ENCODE data around the gene TNFRSF1A.
A peak's percentile ranks its signal among the peaks of the same experiment; 100 is the strongest.

Gene TNFRSF1A

DNA sequence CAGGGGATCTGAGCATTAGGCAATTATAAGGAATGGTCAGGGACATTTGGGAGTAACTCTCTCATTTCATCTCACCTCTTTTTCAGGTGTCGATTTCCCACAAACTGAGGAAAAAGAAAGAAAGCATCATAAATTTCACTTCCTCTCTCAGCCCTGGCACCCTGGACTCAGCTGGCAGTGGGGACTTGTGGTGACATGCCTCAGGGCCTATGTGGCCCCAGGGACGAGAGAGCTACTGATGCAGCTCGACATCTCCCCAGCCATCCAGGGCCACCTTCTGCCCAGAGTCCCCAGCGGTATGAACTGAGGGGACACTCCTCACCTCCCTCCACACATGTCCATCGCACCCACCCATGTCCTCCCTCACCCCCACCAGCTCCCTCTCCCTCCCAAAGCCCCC lies 11.7 kb downstream of the TNFRSF1A start:
- H3K9ac ChIP-seq (ENCODE audit: low read length), result no peak overlapping the region

DNA sequence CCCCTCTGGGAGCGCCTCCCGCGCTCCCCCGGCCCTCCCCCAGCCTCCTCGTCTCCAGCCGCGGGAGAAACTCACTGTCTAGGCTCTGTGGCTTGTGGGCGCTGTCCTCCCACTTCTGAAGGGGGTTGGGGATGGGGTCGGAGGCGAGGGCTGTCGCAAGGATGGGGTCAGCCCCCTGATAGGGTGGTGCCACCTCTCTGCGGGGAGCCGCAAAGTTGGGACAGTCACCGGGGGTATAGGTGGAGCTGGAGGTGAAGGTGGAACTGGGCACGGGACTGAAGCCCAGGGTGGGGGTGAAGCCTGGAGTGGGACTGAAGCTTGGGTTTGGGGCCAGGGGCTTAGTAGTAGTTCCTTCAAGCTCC lies 12.2 kb downstream of the TNFRSF1A start:
- Histone ChIP-seq H2BK120ac (ENCODE audit: low read depth, low read length) (no peak overlapping the region), H3K79me2 (ENCODE audit: control insufficient read depth, insufficient read depth, low read length) (peaks cover 12% of the 10 kb centered on the region), H4K8ac (ENCODE audit: low read depth, low read length) (no peak overlapping the region), H3K4ac (ENCODE audit: low read depth, low read length) (no peak overlapping the region), H3K18ac (ENCODE audit: low read length) (no peak overlapping the region), H3K4me3 (ENCODE audit: low read length) (no peak overlapping the region), H2AK5ac (ENCODE audit: low read length) (no peak overlapping the region), H3K36me3 (ENCODE audit: control insufficient read depth, insufficient read depth, low read length) (peaks cover 32% of the 10 kb centered on the region), H3K27me3 (ENCODE audit: insufficient read depth, low read length, poor library complexity) (no peaks in the 10 kb centered on the region), H3K4me2 (ENCODE audit: low read length) (no peak overlapping the region), H3K9ac (ENCODE audit: low read length) (no peak overlapping the region), H3K23ac (ENCODE audit: low read length) (no peak overlapping the region), H2BK15ac (replicated peaks; ENCODE audit: low read depth) (no peak overlapping the region), H3K27ac (ENCODE audit: low read depth, low read length) (no peak overlapping the region), H3K79me1 (ENCODE audit: low read length) (peaks cover 17% of the 10 kb centered on the region), H3K4me1 (ENCODE audit: control insufficient read depth, low read depth, low read length) (peaks cover 11% of the 10 kb centered on the region), H2BK5ac (ENCODE audit: low read length) (no peak overlapping the region), H4K5ac (ENCODE audit: low read length) (no peak overlapping the region), H3K56ac (ENCODE audit: low read length) (no peak overlapping the region)
- WGBS (ENCODE audit: extremely low coverage, insufficient coverage, low lambda C conversion rate), result no CpG with 5 or more reads among the region's 15 CpGs
- DNase-seq, result no peak

More for the DNA sequence above, 11.7 kb downstream of the TNFRSF1A start:
- Histone ChIP-seq H3K79me2 (ENCODE audit: control insufficient read depth, insufficient read depth, low read length) (peaks cover 17% of the 10 kb centered on the region), H3K56ac (ENCODE audit: low read length) (no peak overlapping the region), H4K5ac (ENCODE audit: low read length) (no peak overlapping the region), H3K4me1 (ENCODE audit: control insufficient read depth, low read depth, low read length) (peaks cover 11% of the 10 kb centered on the region), H2BK15ac (replicated peaks; ENCODE audit: low read depth) (no peak overlapping the region), H3K4me3 (ENCODE audit: low read length) (no peak overlapping the region), H2AK5ac (ENCODE audit: low read length) (no peak overlapping the region), H3K79me1 (ENCODE audit: low read length) (peaks cover 22% of the 10 kb centered on the region), H2BK5ac (ENCODE audit: low read length) (no peak overlapping the region), H3K4me2 (ENCODE audit: low read length) (no peak overlapping the region), H3K18ac (ENCODE audit: low read length) (no peak overlapping the region), H3K27me3 (ENCODE audit: insufficient read depth, low read length, poor library complexity) (no peaks in the 10 kb centered on the region), H3K27ac (ENCODE audit: low read depth, low read length) (no peak overlapping the region), H4K8ac (ENCODE audit: low read depth, low read length) (no peak overlapping the region), H3K4ac (ENCODE audit: low read depth, low read length) (no peak overlapping the region), H2BK120ac (ENCODE audit: low read depth, low read length) (no peak overlapping the region), H3K23ac (ENCODE audit: low read length) (no peak overlapping the region), H3K36me3 (ENCODE audit: control insufficient read depth, insufficient read depth, low read length) (peaks cover 34% of the 10 kb centered on the region)
- DNase-seq, result no peak
- no CpG with 5 or more reads among the region's 5 CpGs for WGBS (ENCODE audit: extremely low coverage, insufficient coverage, low lambda C conversion rate)

DNA sequence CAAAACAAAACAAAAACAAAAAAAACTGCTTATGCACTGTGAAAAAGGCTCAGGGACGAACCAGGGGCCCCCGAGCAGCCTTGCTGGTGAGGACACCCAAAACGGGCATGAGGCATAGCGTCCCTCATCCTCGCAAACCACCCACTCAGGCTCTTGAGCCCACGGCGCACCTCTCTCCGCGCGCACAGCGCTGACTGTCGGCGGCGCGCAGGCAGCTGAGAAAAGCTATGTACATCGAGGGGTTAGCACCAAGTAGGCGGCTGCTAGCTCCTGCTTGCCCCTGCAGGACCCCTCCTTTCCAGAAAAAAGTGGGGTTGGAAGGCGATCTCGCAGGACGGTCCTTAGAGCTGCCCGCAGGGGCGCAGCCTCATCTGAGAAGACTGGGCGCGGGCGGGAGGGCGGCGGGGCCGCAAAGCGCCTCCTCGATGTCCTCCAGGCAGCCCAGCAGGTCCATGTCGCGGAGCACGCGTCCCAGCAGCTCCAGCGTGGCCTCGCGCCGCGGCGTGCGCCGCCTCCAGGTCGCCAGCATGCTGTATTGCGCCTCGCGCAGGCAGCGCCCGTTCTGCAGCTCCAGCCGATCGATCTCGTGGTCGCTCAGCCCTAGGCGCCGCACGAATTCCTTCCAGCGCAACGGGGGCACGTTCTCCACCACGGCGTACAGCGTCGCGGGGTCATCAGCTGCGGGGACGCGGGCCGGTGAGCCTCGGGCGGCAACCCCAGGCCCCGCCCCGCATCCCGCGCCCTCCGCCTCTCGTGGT lies 12.8 kb downstream of the TNFRSF1A start:
- Histone ChIP-seq H2BK120ac (ENCODE audit: low read depth, low read length) (no peak overlapping the region), H2BK15ac (replicated peaks; ENCODE audit: low read depth) (no peak overlapping the region), H3K4me3 (ENCODE audit: low read length) (no peak overlapping the region), H3K79me1 (ENCODE audit: low read length) (peaks cover 14% of the 10 kb centered on the region), H3K9ac (ENCODE audit: low read length) (no peak overlapping the region), H3K18ac (ENCODE audit: low read length) (no peak overlapping the region), H3K4me1 (ENCODE audit: control insufficient read depth, low read depth, low read length) (peaks cover 15% of the 10 kb centered on the region), H3K56ac (ENCODE audit: low read length) (peak overlapping the region; percentile 49), H3K36me3 (ENCODE audit: control insufficient read depth, insufficient read depth, low read length) (peaks cover 32% of the 10 kb centered on the region), H3K27ac (ENCODE audit: low read depth, low read length) (no peak overlapping the region), H2BK5ac (ENCODE audit: low read length) (no peak overlapping the region), H4K5ac (ENCODE audit: low read length) (no peak overlapping the region), H3K79me2 (ENCODE audit: control insufficient read depth, insufficient read depth, low read length) (peaks cover 7% of the 10 kb centered on the region), H3K23ac (ENCODE audit: low read length) (no peak overlapping the region), H2AK5ac (ENCODE audit: low read length) (no peak overlapping the region), H3K4ac (ENCODE audit: low read depth, low read length) (no peak overlapping the region), H3K27me3 (ENCODE audit: insufficient read depth, low read length, poor library complexity) (no peaks in the 10 kb centered on the region), H3K4me2 (ENCODE audit: low read length) (no peak overlapping the region), H4K8ac (ENCODE audit: low read depth, low read length) (no peak overlapping the region)
- no CpG with 5 or more reads among the region's 75 CpGs for WGBS (ENCODE audit: extremely low coverage, insufficient coverage, low lambda C conversion rate)
- no peak for DNase-seq

DNA sequence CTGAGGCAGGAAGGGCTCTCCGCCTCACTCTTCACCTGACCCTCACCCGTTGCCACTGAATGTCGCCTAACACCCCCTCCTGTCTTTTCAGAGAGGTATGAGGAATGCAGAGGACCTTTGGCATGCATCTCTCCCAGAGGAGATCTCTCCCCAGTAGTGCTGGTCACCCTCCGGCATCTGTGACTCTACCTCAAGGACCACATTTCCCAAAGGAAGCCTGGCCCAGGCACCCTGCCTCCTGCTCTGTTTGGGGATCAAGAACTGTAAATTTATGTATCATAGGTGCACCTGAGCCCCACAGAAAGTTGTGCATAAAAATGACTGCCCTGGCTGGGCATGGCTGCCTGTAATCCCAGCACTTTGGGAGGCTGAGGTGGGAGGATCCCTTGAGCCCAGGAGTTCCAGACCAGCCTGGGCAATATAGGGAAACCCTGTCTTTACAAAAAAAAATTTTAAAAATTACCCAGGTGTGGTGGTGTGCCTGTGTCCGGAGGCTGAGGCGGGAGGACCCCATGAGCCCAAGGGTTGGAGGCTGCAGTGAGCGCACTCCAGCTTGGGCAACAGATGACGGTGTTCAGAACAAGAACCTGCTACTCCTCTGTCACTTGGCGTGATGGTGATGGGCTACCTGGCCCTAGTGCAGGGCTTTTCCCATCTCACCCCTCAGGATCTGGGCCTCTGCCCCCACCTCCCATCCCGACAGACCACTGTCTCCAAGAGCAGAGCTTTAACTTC lies 13.7 kb downstream of the TNFRSF1A start:
- Histone ChIP-seq H2BK15ac (replicated peaks; ENCODE audit: low read depth) (no peak overlapping the region), H3K4me3 (ENCODE audit: low read length) (no peak overlapping the region), H3K9ac (ENCODE audit: low read length) (no peak overlapping the region), H3K4ac (ENCODE audit: low read depth, low read length) (no peak overlapping the region), H2BK120ac (ENCODE audit: low read depth, low read length) (no peak overlapping the region), H2BK5ac (ENCODE audit: low read length) (no peak overlapping the region), H3K27me3 (ENCODE audit: insufficient read depth, low read length, poor library complexity) (no peaks in the 10 kb centered on the region), H4K8ac (ENCODE audit: low read depth, low read length) (no peak overlapping the region), H4K5ac (ENCODE audit: low read length) (no peak overlapping the region), H3K23ac (ENCODE audit: low read length) (no peak overlapping the region), H3K27ac (ENCODE audit: low read depth, low read length) (peak overlapping the region; percentile 3), H3K36me3 (ENCODE audit: control insufficient read depth, insufficient read depth, low read length) (peaks cover 24% of the 10 kb centered on the region), H3K79me2 (ENCODE audit: control insufficient read depth, insufficient read depth, low read length) (peaks cover 1% of the 10 kb centered on the region), H3K4me2 (ENCODE audit: low read length) (no peak overlapping the region), H3K18ac (ENCODE audit: low read length) (no peak overlapping the region), H3K79me1 (ENCODE audit: low read length) (peaks cover 6% of the 10 kb centered on the region), H3K56ac (ENCODE audit: low read length) (peak overlapping the region; percentile 20), H3K4me1 (ENCODE audit: control insufficient read depth, low read depth, low read length) (peaks cover 21% of the 10 kb centered on the region), H2AK5ac (ENCODE audit: low read length) (no peak overlapping the region)
- DNase-seq, result no peak
- no CpG with 5 or more reads among the region's 10 CpGs for WGBS (ENCODE audit: extremely low coverage, insufficient coverage, low lambda C conversion rate)

DNA sequence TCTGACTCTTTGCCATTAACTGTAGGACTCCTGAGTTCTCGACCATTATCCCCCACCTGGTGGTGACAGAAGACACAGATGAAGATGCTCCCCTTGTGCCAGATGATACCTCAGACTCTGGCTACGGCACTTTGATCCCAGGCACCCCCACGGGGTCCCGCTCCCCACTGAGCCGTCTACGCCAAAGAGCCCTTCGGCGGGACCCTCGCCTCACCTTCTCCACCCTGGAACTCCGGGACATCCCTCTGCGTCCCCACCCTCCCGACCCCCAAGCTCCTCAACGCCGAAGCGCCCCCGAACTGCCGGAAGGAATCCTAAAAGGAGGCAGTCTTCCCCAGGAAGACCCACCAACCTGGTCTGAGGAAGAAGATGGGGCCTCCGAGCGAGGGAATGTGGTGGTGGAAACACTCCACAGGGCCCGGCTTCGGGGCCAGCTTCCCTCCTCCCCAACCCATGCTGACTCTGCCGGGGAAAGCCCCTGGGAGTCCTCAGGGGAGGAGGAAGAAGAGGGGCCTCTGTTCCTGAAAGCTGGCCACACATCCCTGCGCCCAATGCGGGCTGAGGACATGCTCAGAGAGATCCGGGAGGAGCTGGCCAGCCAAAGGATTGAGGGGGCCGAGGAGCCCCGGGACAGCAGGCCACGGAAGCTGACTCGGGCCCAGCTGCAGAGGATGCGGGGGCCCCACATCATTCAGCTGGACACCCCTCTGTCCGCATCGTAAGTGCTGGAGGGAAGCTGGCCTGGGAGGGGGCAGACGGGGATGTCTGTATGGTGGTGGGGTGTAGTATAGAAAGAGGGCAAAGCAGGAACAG lies 14.4 kb downstream of the TNFRSF1A start:
- Histone ChIP-seq H3K27ac (ENCODE audit: low read depth, low read length) (no peak overlapping the region), H2BK120ac (ENCODE audit: low read depth, low read length) (no peak overlapping the region), H2BK5ac (ENCODE audit: low read length) (no peak overlapping the region), H3K9ac (ENCODE audit: low read length) (peak overlapping the region; percentile 15), H3K4me1 (ENCODE audit: control insufficient read depth, low read depth, low read length) (peaks cover 25% of the 10 kb centered on the region), H3K36me3 (ENCODE audit: control insufficient read depth, insufficient read depth, low read length) (peaks cover 16% of the 10 kb centered on the region), H3K79me2 (ENCODE audit: control insufficient read depth, insufficient read depth, low read length) (no peaks in the 10 kb centered on the region), H3K27me3 (ENCODE audit: insufficient read depth, low read length, poor library complexity) (no peaks in the 10 kb centered on the region), H3K79me1 (ENCODE audit: low read length) (peaks cover 5% of the 10 kb centered on the region), H3K23ac (ENCODE audit: low read length) (no peak overlapping the region), H4K8ac (ENCODE audit: low read depth, low read length) (no peak overlapping the region), H4K5ac (ENCODE audit: low read length) (no peak overlapping the region), H3K18ac (ENCODE audit: low read length) (no peak overlapping the region), H3K4ac (ENCODE audit: low read depth, low read length) (no peak overlapping the region), H3K4me2 (ENCODE audit: low read length) (no peak overlapping the region), H3K4me3 (ENCODE audit: low read length) (no peak overlapping the region), H2AK5ac (ENCODE audit: low read length) (no peak overlapping the region), H2BK15ac (replicated peaks; ENCODE audit: low read depth) (no peak overlapping the region), H3K56ac (ENCODE audit: low read length) (peak overlapping the region; percentile 20)
- WGBS (ENCODE audit: extremely low coverage, insufficient coverage, low lambda C conversion rate), result no CpG with 5 or more reads among the region's 33 CpGs
- no peak for DNase-seq
